Smooth muscle cell (in vitro differentiated cells): ENCODE data around the gene MRPL40. TPM values are rescaled to one million over a fixed set of nuclear protein-coding genes. Genes with fewer than 3 reads are reported as not detected.

Source experiments
- DNase-seq: peaks from one replicate; lab custom pipeline; 2025; ENCODE audit not compliant: unreplicated experiment; lab: John Stamatoyannopoulos, UW
- H2AFZ ChIP-seq: fragments of 200-600 bp; sonication (generic); 2 replicates; pipeline ENCODE4 v1.6.0; 2016; ENCODE audit warnings: antibody characterized with exemption, low read depth, mild to moderate bottlenecking
- H3F3A ChIP-seq: fragments of 200-600 bp; sonication (generic); 2 replicates; pipeline ENCODE4 v1.6.0; 2017; ENCODE audit warnings: antibody characterized with exemption, low read depth
- H3K27ac ChIP-seq: fragments of 200-600 bp; sonication (generic); 2 replicates; pipeline ENCODE4 v1.5.1; 2016; ENCODE audit warnings: low read depth, mild to moderate bottlenecking
- H3K27me3 ChIP-seq: fragments of 200-600 bp; sonication (generic); 2 replicates; pipeline ENCODE4 v1.6.1; 2016; ENCODE audit warnings: low read depth, mild to moderate bottlenecking
- H3K36me3 ChIP-seq: fragments of 200-600 bp; sonication (generic); 2 replicates; pipeline ENCODE4 v1.5.1; 2016; ENCODE audit warnings: low read depth
- H3K4me1 ChIP-seq: fragments of 200-600 bp; sonication (generic); 2 replicates; pipeline ENCODE4 v1.5.1; 2016; ENCODE audit warnings: low read depth
- H3K4me2 ChIP-seq: fragments of 200-600 bp; sonication (generic); 2 replicates; pipeline ENCODE4 v1.6.0; 2016; ENCODE audit warnings: mild to moderate bottlenecking
- H3K4me3 ChIP-seq: fragments of 200-600 bp; sonication (generic); 2 replicates; pipeline ENCODE4 v1.5.1; 2016; ENCODE audit warnings: mild to moderate bottlenecking
- H3K79me2 ChIP-seq: fragments of 200-600 bp; sonication (generic); 2 replicates; pipeline ENCODE4 v1.6.0; 2016; ENCODE audit warnings: low read depth, mild to moderate bottlenecking
- H3K9ac ChIP-seq: fragments of 200-600 bp; sonication (generic); 2 replicates; pipeline ENCODE4 v1.6.0; 2016; ENCODE audit warnings: low read depth
- H3K9me3 ChIP-seq: fragments of 200-600 bp; sonication (generic); replicated peaks from 2 replicates; pipeline ENCODE4 v1.5.1; 2016; ENCODE audit warnings: low read depth
- H4K20me1 ChIP-seq: fragments of 200-600 bp; sonication (generic); 2 replicates; pipeline ENCODE4 v1.6.0; 2016; ENCODE audit warnings: low read depth
- WGBS: methylation state at CpG from one replicate; pipeline ENCODE4 v1.1.7; 2016; ENCODE audit warnings: low lambda C conversion rate; 5-methylcytosine and 5-hydroxymethylcytosine counted together
- polyA plus RNA-seq: library from polyadenylated mRNA; unstranded; fragments of >200 nt; fragmentation: Nextera tagmentation; extraction: Ambion mirVana; gene quantifications from 2 replicates; pipeline ENCODE4 v1.2.1, GENCODE V29; 2016
- total RNA-seq: library from RNA; depleted of rRNA; stranded (reverse); fragments of >200 nt; gene quantifications from 2 replicates; pipeline ENCODE4 v1.2.3, GENCODE V29; 2014
- TF ChIP-seq, protein P1 (sequence below): fragments of 200-600 bp; sonication (generic); IDR thresholded peaks from 2 replicates; pipeline ENCODE4 v1.5.1; 2017; ENCODE audit warnings: borderline replicate concordance, mild to moderate bottlenecking, antibody characterized with exemption; ENCODE audit not compliant: insufficient read depth, poor library complexity, severe bottlenecking

Gene MRPL40
- total and polyA plus RNA-seq, 2 experiments from 2014 or later: 30.4 to 54.8 TPM

DNA sequence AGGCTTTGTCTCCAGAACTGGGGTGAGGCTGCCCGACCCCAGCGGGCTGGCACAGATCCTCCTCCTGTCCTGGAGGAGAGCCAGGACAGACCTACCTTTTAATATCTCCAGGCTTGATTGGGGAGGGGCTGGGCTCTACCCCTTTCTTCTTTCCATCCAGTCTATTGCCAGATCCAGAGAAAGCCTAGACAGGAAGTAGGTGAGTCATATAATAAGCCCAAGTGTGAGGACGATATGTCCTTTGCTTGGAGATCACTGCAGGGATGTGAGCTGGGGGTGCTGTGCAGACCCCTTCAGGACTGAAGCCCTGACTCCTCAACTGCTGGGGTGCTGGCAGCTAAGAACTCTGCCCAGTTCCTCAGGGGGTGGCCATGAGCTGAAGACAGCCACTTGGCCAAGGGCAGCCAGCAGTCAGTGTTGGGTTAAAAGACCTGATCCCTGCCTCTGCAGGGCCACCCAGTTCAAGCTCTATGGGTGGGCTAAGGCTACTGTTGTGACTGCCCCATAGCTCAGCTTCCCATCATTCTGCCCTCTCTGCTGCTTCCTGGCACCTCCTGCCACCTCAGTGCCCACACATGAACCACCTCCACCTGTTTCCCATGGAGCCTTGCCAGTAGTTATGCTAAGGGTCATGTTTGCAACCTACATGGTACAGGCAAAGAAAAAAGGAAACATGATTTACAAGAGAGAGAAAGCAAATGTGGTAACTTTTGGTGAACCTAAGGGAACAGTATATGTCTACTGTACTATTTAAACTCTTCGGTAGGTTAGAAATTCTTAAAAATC, 23.4 kb downstream of the MRPL40 start:
- Histone ChIP-seq H3F3A (no peaks in the 10 kb centered on the region), H3K36me3 (no peaks in the 10 kb centered on the region), H3K4me3 (no peak overlapping the region), H3K27me3 (no peaks in the 10 kb centered on the region), H3K4me1 (no peaks in the 10 kb centered on the region), H3K79me2 (no peaks in the 10 kb centered on the region), H2AFZ (no peak overlapping the region), H4K20me1 (no peaks in the 10 kb centered on the region), H3K4me2 (no peak overlapping the region), H3K9ac (no peak overlapping the region), H3K9me3 (no peaks in the 10 kb centered on the region), H3K27ac (no peak overlapping the region)
- no peak for DNase-seq
- WGBS: 87% methylated on average over 4 of the region's 4 CpGs
- TF ChIP-seq, protein P1, sequence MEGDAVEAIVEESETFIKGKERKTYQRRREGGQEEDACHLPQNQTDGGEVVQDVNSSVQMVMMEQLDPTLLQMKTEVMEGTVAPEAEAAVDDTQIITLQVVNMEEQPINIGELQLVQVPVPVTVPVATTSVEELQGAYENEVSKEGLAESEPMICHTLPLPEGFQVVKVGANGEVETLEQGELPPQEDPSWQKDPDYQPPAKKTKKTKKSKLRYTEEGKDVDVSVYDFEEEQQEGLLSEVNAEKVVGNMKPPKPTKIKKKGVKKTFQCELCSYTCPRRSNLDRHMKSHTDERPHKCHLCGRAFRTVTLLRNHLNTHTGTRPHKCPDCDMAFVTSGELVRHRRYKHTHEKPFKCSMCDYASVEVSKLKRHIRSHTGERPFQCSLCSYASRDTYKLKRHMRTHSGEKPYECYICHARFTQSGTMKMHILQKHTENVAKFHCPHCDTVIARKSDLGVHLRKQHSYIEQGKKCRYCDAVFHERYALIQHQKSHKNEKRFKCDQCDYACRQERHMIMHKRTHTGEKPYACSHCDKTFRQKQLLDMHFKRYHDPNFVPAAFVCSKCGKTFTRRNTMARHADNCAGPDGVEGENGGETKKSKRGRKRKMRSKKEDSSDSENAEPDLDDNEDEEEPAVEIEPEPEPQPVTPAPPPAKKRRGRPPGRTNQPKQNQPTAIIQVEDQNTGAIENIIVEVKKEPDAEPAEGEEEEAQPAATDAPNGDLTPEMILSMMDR: no peak

GRCh38 chr22:19456541-19456940, 24.2 kb downstream of the MRPL40 start:
- Histone ChIP-seq H3K4me2 (no peak overlapping the region), H3K27ac (no peak overlapping the region), H4K20me1 (no peaks in the 10 kb centered on the region), H3K27me3 (no peaks in the 10 kb centered on the region), H3K36me3 (no peaks in the 10 kb centered on the region), H3K4me1 (no peaks in the 10 kb centered on the region), H3K9me3 (no peaks in the 10 kb centered on the region), H3K79me2 (no peaks in the 10 kb centered on the region), H3K4me3 (no peak overlapping the region), H2AFZ (no peak overlapping the region), H3F3A (no peaks in the 10 kb centered on the region), H3K9ac (no peak overlapping the region)
- TF ChIP-seq, protein P1: no peak
- DNase-seq: no peak
- WGBS: 97% methylated on average over 10 of the region's 10 CpGs

DNA sequence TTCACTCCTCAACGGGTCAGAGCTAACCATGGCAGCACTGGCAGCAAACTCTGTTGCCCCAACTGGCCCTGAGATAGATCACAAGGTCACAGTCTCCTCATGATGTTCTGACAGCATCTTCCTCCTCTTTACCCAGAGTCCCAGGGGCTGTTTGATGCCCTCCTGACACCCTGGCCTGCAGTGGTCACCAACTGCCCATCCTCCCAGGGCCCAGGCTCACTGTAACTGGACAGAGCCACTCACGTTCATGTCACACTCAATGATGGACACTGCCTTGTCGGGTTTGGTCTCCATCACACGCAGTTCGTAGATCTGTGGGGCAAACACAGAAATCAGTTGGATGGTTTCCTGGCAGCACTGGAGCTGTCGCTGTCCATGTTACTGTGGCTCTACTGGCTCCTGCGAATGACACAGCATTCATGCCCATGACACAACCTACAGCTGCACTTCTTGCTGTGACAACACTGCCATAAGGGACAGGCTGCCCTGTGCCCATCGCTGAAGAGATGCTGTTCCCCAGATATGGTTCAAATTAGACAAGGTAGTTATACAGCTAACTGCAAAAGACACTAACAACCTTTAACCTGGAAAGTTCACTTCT, 25.6 kb downstream of the MRPL40 start:
- Histone ChIP-seq H3K79me2 (no peaks in the 10 kb centered on the region), H2AFZ (no peak overlapping the region), H3K27ac (no peak overlapping the region), H3K4me1 (no peaks in the 10 kb centered on the region), H3K27me3 (no peaks in the 10 kb centered on the region), H4K20me1 (no peaks in the 10 kb centered on the region), H3K36me3 (no peaks in the 10 kb centered on the region), H3K4me2 (no peak overlapping the region), H3F3A (no peaks in the 10 kb centered on the region), H3K9me3 (no peaks in the 10 kb centered on the region), H3K9ac (no peak overlapping the region), H3K4me3 (no peak overlapping the region)
- TF ChIP-seq, protein P1: no peak
- DNase-seq: no peak
- WGBS: 99% methylated on average over 8 of the region's 8 CpGs

DNA sequence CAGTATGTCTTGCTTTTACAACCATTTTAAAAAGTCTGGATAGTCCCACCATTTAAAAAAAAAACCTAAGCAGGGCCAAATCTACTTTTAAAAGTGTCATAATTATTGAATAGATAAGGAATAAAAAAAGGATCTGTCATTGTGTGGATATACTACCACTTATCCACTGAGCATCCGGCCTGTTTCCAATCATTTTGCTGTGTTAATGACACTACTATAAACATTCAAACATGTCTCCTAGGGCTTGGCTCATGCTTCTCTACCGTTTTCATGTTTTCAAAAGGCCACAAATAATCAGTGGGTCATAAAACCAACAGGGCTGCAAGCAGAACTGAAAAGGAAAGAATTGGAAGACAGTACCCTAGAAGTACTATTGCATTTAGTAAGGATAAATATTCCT, 27.7 kb downstream of the MRPL40 start:
- no peak overlapping the region for H3K4me3 ChIP-seq
- no peaks in the 10 kb centered on the region for H3K36me3 ChIP-seq
- TF ChIP-seq, protein P1: no peak
- no peaks in the 10 kb centered on the region for H3K79me2 ChIP-seq
- no peaks in the 10 kb centered on the region for H3K27me3 ChIP-seq
- H3K9me3 ChIP-seq: no peaks in the 10 kb centered on the region
- no peaks in the 10 kb centered on the region for H3K4me1 ChIP-seq
- H3K4me2 ChIP-seq: no peak overlapping the region
- no peak for DNase-seq
- H3K27ac ChIP-seq: no peak overlapping the region
- no peaks in the 10 kb centered on the region for H3F3A ChIP-seq
- peaks cover 7% of the 10 kb centered on the region for H4K20me1 ChIP-seq
- 90% methylated on average over 2 of the region's 2 CpGs for WGBS
- H2AFZ ChIP-seq: no peak overlapping the region
- no peak overlapping the region for H3K9ac ChIP-seq
